Smooth muscle cell (in vitro differentiated cells): ENCODE data around the gene HRH3. TPM values are rescaled to one million over a fixed set of nuclear protein-coding genes. Genes with fewer than 3 reads are reported as not detected.

ENCODE experiments used
- DNase-seq: peaks from one replicate; lab custom pipeline; 2025; ENCODE audit not compliant: unreplicated experiment; lab: John Stamatoyannopoulos, UW
- H2AFZ ChIP-seq: fragments of 200-600 bp; sonication (generic); 2 replicates; pipeline ENCODE4 v1.6.0; 2016; ENCODE audit warnings: antibody characterized with exemption, low read depth, mild to moderate bottlenecking
- H3F3A ChIP-seq: fragments of 200-600 bp; sonication (generic); 2 replicates; pipeline ENCODE4 v1.6.0; 2017; ENCODE audit warnings: antibody characterized with exemption, low read depth
- H3K27ac ChIP-seq: fragments of 200-600 bp; sonication (generic); 2 replicates; pipeline ENCODE4 v1.5.1; 2016; ENCODE audit warnings: low read depth, mild to moderate bottlenecking
- H3K27me3 ChIP-seq: fragments of 200-600 bp; sonication (generic); 2 replicates; pipeline ENCODE4 v1.6.1; 2016; ENCODE audit warnings: low read depth, mild to moderate bottlenecking
- H3K36me3 ChIP-seq: fragments of 200-600 bp; sonication (generic); 2 replicates; pipeline ENCODE4 v1.5.1; 2016; ENCODE audit warnings: low read depth
- H3K4me1 ChIP-seq: fragments of 200-600 bp; sonication (generic); 2 replicates; pipeline ENCODE4 v1.5.1; 2016; ENCODE audit warnings: low read depth
- H3K4me2 ChIP-seq: fragments of 200-600 bp; sonication (generic); 2 replicates; pipeline ENCODE4 v1.6.0; 2016; ENCODE audit warnings: mild to moderate bottlenecking
- H3K4me3 ChIP-seq: fragments of 200-600 bp; sonication (generic); 2 replicates; pipeline ENCODE4 v1.5.1; 2016; ENCODE audit warnings: mild to moderate bottlenecking
- H3K79me2 ChIP-seq: fragments of 200-600 bp; sonication (generic); 2 replicates; pipeline ENCODE4 v1.6.0; 2016; ENCODE audit warnings: low read depth, mild to moderate bottlenecking
- H3K9ac ChIP-seq: fragments of 200-600 bp; sonication (generic); 2 replicates; pipeline ENCODE4 v1.6.0; 2016; ENCODE audit warnings: low read depth
- H3K9me3 ChIP-seq: fragments of 200-600 bp; sonication (generic); replicated peaks from 2 replicates; pipeline ENCODE4 v1.5.1; 2016; ENCODE audit warnings: low read depth
- H4K20me1 ChIP-seq: fragments of 200-600 bp; sonication (generic); 2 replicates; pipeline ENCODE4 v1.6.0; 2016; ENCODE audit warnings: low read depth
- CTCF ChIP-seq: fragments of 200-600 bp; sonication (generic); IDR thresholded peaks from 2 replicates; pipeline ENCODE4 v1.5.1; 2017; ENCODE audit warnings: borderline replicate concordance, mild to moderate bottlenecking, antibody characterized with exemption; ENCODE audit not compliant: insufficient read depth, poor library complexity, severe bottlenecking
- WGBS: methylation state at CpG from one replicate; pipeline ENCODE4 v1.1.7; 2016; ENCODE audit warnings: low lambda C conversion rate; 5-methylcytosine and 5-hydroxymethylcytosine counted together
- polyA plus RNA-seq: library from polyadenylated mRNA; unstranded; fragments of >200 nt; fragmentation: Nextera tagmentation; extraction: Ambion mirVana; gene quantifications from 2 replicates; pipeline ENCODE4 v1.2.1, GENCODE V29; 2016
- total RNA-seq: library from RNA; depleted of rRNA; stranded (reverse); fragments of >200 nt; gene quantifications from 2 replicates; pipeline ENCODE4 v1.2.3, GENCODE V29; 2014

The HRH3 gene
- total and polyA plus RNA-seq, 2 experiments from 2014 or later: not detected

GRCh38 chr20:62236766-62237513 is 16.9 kb upstream of the HRH3 start:
- 75% methylated on average over 28 of the region's 28 CpGs for WGBS
- Histone ChIP-seq H3K4me3 (no peak overlapping the region), H3F3A (no peaks in the 10 kb centered on the region), H3K9me3 (no peaks in the 10 kb centered on the region), H4K20me1 (peaks cover 30% of the 10 kb centered on the region), H3K36me3 (no peaks in the 10 kb centered on the region), H2AFZ (no peak overlapping the region), H3K27me3 (no peaks in the 10 kb centered on the region), H3K79me2 (peaks cover 34% of the 10 kb centered on the region), H3K27ac (no peak overlapping the region), H3K9ac (no peak overlapping the region), H3K4me2 (no peak overlapping the region), H3K4me1 (peaks cover 14% of the 10 kb centered on the region)
- no peak for DNase-seq
- TF ChIP-seq CTCF: no peak

- 80% methylated on average over 6 of the region's 6 CpGs for WGBS
- Histone ChIP-seq H3K4me2 (no peak overlapping the region), H3K36me3 (no peaks in the 10 kb centered on the region), H2AFZ (no peak overlapping the region), H3K79me2 (peaks cover 26% of the 10 kb centered on the region), H4K20me1 (peaks cover 22% of the 10 kb centered on the region), H3F3A (no peaks in the 10 kb centered on the region), H3K4me3 (no peak overlapping the region), H3K4me1 (peaks cover 14% of the 10 kb centered on the region), H3K27ac (no peak overlapping the region), H3K27me3 (no peaks in the 10 kb centered on the region), H3K9ac (no peak overlapping the region), H3K9me3 (no peaks in the 10 kb centered on the region)
- no peak for TF ChIP-seq CTCF
- DNase-seq: no peak
These were observed 16.1 kb upstream of the HRH3 start for GRCh38 chr20:62236200-62236599.

GRCh38 chr20:62235777-62236157 is 15.7 kb upstream of the HRH3 start:
- Histone ChIP-seq H3K36me3 (no peaks in the 10 kb centered on the region), H4K20me1 (peaks cover 18% of the 10 kb centered on the region), H3K4me1 (peaks cover 14% of the 10 kb centered on the region), H3K79me2 (peaks cover 22% of the 10 kb centered on the region), H3K9ac (no peak overlapping the region), H3K27me3 (no peaks in the 10 kb centered on the region), H3K9me3 (no peaks in the 10 kb centered on the region), H2AFZ (no peak overlapping the region), H3K27ac (no peak overlapping the region), H3K4me3 (no peak overlapping the region), H3F3A (no peaks in the 10 kb centered on the region), H3K4me2 (no peak overlapping the region)
- no peak for DNase-seq
- 96% methylated on average over 9 of the region's 9 CpGs for WGBS
- no peak for TF ChIP-seq CTCF
